GM19455 (cell line): ENCODE results near the gene DUOXA1.
"Not testable (repeated sequence)": the region's sequence is repeated elsewhere in the genome, so short reads cannot be mapped to it uniquely, and the experiment has no call there.

Experiments
- ATAC-seq: cut with Tn5 transposase; IDR thresholded peaks from one replicate; pipeline ENCODE4 v1.9.1; 2021; ENCODE audit not compliant: unreplicated experiment

DUOXA1 gene

GRCh38 chr15:45151998-45152828 lies 22.5 kb upstream of the DUOXA1 start:
- no peak for ATAC-seq

- no peak for ATAC-seq
These were observed 21.3 kb upstream of the DUOXA1 start for GRCh38 chr15:45150997-45151396.

- no peak for ATAC-seq
These were observed 20.8 kb upstream of the DUOXA1 start for GRCh38 chr15:45150481-45150880.

DNA sequence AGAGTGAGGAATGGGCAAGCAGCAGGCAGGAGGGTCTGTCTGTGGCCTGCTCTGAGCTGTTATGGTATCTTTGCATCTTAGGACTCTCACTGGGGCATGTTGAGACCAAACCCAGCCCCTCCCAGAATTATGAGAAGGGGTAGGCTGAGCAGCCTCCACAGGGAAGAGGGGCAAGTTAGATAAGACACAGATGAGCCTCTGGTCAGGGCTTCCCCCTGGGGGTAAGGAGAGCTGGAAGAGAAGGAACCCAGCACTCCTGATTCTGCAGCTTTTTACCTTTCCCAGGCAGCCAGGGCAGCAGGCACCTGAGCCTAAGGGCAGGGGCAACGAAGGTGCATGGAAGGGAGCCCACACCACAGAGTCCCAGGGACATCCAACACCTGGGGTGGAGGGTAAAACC lies 19.4 kb upstream of the DUOXA1 start:
- no peak for ATAC-seq

GRCh38 chr15:45148076-45149059 lies 18.7 kb upstream of the DUOXA1 start:
- no peak for ATAC-seq

DNA sequence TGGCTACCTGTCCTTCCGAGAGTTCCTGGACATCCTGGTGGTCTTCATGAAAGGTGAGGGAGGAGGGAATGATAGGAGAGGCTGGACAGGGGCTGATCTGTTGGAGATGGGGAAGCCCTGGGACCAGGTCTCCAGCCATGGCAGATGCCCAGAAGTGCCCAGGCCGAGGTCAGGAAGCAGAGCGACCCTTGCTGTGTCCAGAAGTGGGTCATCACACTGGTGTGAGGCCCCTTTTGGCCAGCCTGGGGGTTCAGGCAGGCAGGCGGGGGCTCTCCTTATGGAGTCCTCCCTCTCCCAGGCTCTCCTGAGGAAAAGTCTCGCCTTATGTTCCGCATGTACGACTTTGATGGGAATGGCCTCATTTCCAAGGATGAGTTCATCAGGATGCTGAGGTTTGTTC lies 17.9 kb upstream of the DUOXA1 start:
- ATAC-seq: no peak

DNA sequence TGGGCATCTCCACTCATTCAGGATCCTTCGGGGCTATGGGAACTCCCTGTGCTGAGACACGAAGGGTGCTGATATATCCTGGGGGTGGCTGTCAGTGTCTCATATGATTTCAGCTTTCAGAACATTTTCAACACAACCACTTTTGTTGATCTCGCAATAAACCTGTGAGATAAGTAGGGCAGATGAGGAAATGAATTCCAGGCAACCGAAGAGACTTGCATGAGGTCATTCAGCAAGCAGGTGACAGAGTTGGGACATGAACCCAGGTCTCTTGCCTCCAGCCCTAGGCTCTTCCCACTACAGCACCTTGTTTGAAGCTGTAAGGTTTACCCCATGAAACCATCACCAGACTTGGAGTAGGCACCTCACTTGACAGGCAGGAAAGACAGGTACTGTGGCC lies 16.7 kb upstream of the DUOXA1 start:
- ATAC-seq: no peak

GRCh38 chr15:45144775-45145174 lies 15.1 kb upstream of the DUOXA1 start:
- ATAC-seq: no peak

GRCh38 chr15:45143946-45144345 lies 14.3 kb upstream of the DUOXA1 start:
- ATAC-seq: no peak

DNA sequence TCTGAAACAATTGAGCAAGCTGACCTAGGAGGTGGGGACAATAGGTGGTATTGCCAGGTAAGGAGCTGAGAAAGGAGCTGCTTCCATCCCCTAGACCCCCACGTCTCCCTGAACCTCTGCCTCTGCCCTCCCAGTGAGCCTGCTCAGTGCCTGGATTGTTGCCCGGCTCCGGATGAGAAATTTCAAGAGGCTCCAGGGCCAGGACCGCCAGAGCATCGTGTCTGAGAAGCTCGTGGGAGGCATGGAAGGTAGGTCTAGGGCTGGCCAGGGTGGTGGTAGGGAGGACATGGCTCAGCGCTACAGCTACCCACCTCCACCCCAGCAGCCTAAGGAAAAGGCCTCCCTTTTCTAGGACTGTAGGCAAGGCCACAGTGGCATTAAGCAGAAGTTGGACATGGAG lies 13.4 kb upstream of the DUOXA1 start:
- no peak for ATAC-seq

- no peak for ATAC-seq
These were observed 11.7 kb upstream of the DUOXA1 start for GRCh38 chr15:45141386-45141785.

GRCh38 chr15:45140557-45141250 lies 11.0 kb upstream of the DUOXA1 start:
- no peak for ATAC-seq

DNA sequence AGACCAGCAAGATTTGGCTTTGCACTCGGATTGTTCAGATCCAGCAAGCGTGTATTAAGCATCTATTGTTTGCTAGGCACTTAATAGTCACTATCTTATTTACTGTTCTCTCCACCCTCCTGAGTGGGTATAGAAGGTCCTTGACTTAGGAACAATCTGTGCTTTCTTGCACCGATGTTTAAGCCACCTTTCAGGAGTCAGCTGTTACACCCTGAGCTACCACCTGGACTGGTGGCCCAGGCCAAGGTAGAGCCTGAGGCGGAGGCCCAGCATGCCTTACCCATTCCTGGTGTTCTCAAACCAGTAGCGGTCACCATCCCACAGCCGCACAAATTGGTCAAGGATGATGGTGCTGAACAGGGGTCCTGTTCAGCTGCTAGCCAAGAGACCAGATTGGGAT lies 10.1 kb upstream of the DUOXA1 start:
- ATAC-seq: no peak

GRCh38 chr15:45138814-45139765 lies 9.4 kb upstream of the DUOXA1 start:
- no peak for ATAC-seq

DNA sequence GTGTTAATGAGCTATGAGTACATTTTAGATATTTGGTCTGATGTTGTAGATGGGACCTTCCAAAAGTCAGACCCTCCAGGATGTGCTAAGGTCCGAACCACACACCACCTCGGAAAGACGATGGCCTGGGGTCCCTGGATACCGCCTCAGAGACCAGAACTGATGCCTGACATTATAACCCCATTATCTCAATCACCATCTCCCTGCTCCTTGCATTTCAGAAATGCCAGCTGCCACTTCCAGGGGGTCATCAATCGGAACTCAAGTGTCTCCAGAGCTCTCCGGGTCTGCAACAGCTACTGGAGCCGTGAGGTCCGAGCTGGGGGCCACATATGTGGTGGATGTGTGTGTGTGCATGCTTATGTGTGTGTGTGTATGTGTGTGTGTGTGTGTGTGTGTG lies 8.0 kb upstream of the DUOXA1 start:
- ATAC-seq: no peak

- ATAC-seq: no peak
These were observed 6.7 kb upstream of the DUOXA1 start for GRCh38 chr15:45136378-45136764.

- not testable (repeated sequence) for ATAC-seq
These were observed 6.2 kb upstream of the DUOXA1 start for GRCh38 chr15:45135705-45136377.

- no peak for ATAC-seq
These were observed 5.3 kb upstream of the DUOXA1 start for GRCh38 chr15:45134682-45135604.

GRCh38 chr15:45134046-45134445 lies 4.4 kb upstream of the DUOXA1 start:
- no peak for ATAC-seq
